HG02610 (cell line): ENCODE data around the gene GLYR1.

Experiments used
- ATAC-seq: cut with Tn5 transposase; IDR thresholded peaks from one replicate; pipeline ENCODE4 v1.9.1; 2021; ENCODE audit warnings: mild to moderate bottlenecking, moderate library complexity; ENCODE audit not compliant: unreplicated experiment

Gene GLYR1

GRCh38 chr16:4880006-4880580, 33.0 kb upstream of the GLYR1 start:
- ATAC-seq: no peak

GRCh38 chr16:4879049-4879448, 32.0 kb upstream of the GLYR1 start:
- ATAC-seq: no peak

- no peak for ATAC-seq
Measured at GRCh38 chr16:4877380-4877685, 30.2 kb upstream of the GLYR1 start.

- ATAC-seq: no peak
Measured at GRCh38 chr16:4876646-4877379, 29.7 kb upstream of the GLYR1 start.

- ATAC-seq: no peak
Measured at GRCh38 chr16:4874666-4875065, 27.6 kb upstream of the GLYR1 start.

GRCh38 chr16:4873091-4873490, 26.0 kb upstream of the GLYR1 start:
- ATAC-seq: no peak

- ATAC-seq: no peak
Measured at GRCh38 chr16:4871071-4871470, 24.0 kb upstream of the GLYR1 start.

- no peak for ATAC-seq
Measured at GRCh38 chr16:4870138-4870671, 23.1 kb upstream of the GLYR1 start.

- ATAC-seq: no peak
Measured at GRCh38 chr16:4869147-4869805, 22.2 kb upstream of the GLYR1 start.

- no peak for ATAC-seq
Measured at GRCh38 chr16:4868535-4868934, 21.4 kb upstream of the GLYR1 start.

GRCh38 chr16:4868026-4868425, 20.9 kb upstream of the GLYR1 start:
- no peak for ATAC-seq

- ATAC-seq: no peak
Measured at GRCh38 chr16:4866586-4866985, 19.5 kb upstream of the GLYR1 start.

- ATAC-seq: no peak
Measured at GRCh38 chr16:4865231-4865860, 18.3 kb upstream of the GLYR1 start.

- ATAC-seq: no peak
Measured at GRCh38 chr16:4864728-4865127, 17.6 kb upstream of the GLYR1 start.

- no peak for ATAC-seq
Measured at GRCh38 chr16:4862639-4863038, 15.6 kb upstream of the GLYR1 start.

GRCh38 chr16:4860727-4861342, 13.7 kb upstream of the GLYR1 start:
- no peak for ATAC-seq

- ATAC-seq: no peak
Measured at GRCh38 chr16:4859900-4860255, 12.8 kb upstream of the GLYR1 start.

- no peak for ATAC-seq
Measured at GRCh38 chr16:4859190-4859899, 12.3 kb upstream of the GLYR1 start.

GRCh38 chr16:4855804-4856203, 8.7 kb upstream of the GLYR1 start:
- no peak for ATAC-seq

- ATAC-seq: no peak
Measured at GRCh38 chr16:4855371-4855770, 8.3 kb upstream of the GLYR1 start.
